Stimulated activated CD8-positive, alpha-beta memory T cell treated with anti-CD3 and anti-CD28 coated beads, Interleukin-4, amount 100 ng/mL, for 4 hours (primary cell): Measurements from ENCODE around the gene CSK.

Source experiments
- DNase-seq, 2 donors: peaks; one replicate each; pipeline ENCODE4 v3.0.0-alpha.2; 2020; ENCODE audit warnings: low read depth in 2 of 2, low spot score in 1 of 2

CSK gene

DNA sequence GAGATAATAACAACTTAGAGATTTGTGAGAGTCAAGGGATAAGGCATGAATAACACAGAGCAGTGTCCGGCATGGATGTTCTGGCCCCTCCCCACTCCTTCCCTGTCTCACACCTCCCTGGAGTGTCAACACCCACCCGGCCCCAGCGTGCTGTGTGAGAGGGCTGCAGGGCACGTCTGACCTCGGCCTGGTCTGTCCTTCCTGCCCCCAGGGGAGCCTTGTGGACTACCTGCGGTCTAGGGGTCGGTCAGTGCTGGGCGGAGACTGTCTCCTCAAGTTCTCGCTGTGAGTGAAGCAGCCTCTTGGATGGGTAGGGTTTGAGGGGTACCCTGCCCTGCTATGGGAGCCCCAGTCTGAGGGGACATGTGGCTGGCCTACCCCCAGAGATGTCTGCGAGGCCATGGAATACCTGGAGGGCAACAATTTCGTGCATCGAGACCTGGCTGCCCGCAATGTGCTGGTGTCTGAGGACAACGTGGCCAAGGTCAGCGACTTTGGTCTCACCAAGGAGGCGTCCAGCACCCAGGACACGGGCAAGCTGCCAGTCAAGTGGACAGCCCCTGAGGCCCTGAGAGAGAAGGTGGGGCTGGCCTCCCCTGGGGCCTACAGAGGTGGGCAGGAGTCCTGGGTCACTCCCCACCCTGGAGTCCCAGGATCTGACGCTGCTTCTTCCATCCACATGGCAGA is 19.6 kb downstream of the CSK start:
- no peak for DNase-seq

- no peak for DNase-seq
These were observed 20.4 kb downstream of the CSK start for GRCh38 chr15:74802290-74802689.

DNA sequence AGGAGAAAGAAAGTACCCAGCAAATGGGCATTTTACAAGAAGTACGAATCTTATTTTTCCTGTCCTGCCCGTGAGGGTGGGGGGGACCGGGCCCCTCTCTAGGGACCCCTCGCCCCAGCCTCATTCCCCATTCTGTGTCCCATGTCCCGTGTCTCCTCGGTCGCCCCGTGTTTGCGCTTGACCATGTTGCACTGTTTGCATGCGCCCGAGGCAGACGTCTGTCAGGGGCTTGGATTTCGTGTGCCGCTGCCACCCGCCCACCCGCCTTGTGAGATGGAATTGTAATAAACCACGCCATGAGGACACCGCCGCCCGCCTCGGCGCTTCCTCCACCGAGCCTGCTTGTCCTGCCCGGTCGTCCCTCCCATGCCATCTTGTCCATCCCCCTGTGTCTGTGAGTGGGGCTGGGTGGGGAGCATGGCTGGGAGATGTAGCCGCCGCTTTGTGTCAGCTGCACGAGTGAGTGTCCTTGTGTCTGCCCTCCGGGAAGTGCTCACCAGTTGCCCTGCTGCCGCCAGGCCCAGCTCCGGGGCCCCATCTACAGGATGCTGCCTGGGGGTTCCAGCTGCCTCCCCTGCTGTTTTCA is 21.1 kb downstream of the CSK start:
- no peak for DNase-seq

DNA sequence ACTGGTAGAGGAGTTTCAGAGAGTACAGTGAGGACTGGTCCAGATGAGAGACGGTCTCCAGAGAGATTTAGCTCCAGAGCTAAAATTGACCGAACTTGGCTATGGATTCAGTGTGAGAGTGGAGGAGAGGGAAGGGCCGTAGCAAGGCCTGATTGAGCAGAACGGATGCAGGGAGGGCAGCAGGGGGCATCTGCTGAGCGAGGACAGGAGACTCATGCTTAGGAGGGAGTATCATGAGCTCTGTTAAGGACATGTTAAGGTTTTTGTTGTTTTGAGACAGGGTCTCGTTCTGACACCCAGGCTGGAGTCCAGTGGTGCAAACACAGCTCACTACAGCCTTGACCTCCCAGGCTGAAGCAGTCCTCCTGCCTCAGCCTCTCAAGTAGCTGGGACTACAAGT is 23.1 kb downstream of the CSK start:
- no peak for DNase-seq

- DNase-seq = no peak
These were observed 25.4 kb downstream of the CSK start for GRCh38 chr15:74807282-74807681.

DNA sequence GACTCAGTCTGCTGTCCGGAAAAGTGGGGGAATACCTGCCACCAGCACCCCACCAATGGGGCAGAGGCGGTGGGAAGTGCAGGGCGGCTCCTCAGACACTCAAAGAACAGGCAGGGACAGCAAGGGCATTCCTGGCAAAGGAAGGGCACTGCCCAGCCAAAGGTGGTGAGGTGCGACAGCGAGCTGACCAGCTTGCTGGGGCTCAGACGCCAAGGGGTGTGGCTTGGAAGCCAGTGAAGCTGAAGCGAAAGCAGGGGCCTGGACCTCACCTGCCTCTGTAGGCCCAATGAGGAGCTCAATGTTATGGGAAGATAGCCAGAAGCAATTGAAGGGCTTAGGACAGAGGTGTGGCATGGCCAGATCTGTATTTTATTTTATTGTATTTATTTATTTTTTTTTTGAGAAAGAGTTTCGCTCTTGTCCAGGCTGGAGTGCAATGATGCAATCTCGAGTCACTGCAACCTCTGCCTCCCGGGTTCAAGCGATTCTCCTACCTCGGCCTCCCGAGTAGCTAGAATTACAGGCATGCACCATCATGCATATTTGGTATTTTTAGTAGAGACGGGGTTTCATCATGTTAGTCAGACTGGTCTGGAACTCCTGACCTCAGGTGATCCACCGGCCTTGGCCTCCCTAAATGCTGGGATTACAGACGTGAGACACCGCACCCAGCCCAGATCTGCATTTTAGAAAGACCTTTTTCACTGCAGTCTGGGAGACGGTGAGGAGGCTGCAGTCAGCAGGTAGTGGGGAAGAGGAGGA is 26.4 kb downstream of the CSK start:
- no peak for DNase-seq

DNA sequence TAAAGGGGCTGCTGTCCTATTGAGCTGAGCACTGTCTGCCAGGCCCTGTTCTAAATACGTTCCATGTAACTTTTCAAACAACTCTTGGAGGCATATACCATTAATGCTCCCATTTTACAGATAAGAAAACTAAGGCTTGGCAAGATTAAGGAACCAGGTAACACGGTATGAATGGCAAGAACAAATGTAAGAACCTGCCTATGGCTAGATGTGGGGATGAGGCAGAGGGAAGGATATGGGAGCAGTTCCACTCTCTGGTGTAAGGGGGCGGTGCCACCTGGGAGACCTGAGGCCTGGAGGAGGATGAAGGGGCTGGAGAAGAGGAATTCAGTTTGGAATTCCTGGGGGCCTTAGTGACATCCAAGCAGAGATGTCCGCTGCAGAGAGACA is 27.0 kb downstream of the CSK start:
- no peak for DNase-seq

- no peak for DNase-seq
These were observed 27.4 kb downstream of the CSK start for GRCh38 chr15:74809242-74809641.

GRCh38 chr15:74809956-74810355 is 28.1 kb downstream of the CSK start:
- DNase-seq = no peak

- no peak for DNase-seq
These were observed 30.7 kb downstream of the CSK start, which contains the start of gene LMAN1L for GRCh38 chr15:74812533-74812932. LMAN1L (plus strand) TSS chr15:74812835; CDS start chr15:74812855, 20 bp downstream.

DNA sequence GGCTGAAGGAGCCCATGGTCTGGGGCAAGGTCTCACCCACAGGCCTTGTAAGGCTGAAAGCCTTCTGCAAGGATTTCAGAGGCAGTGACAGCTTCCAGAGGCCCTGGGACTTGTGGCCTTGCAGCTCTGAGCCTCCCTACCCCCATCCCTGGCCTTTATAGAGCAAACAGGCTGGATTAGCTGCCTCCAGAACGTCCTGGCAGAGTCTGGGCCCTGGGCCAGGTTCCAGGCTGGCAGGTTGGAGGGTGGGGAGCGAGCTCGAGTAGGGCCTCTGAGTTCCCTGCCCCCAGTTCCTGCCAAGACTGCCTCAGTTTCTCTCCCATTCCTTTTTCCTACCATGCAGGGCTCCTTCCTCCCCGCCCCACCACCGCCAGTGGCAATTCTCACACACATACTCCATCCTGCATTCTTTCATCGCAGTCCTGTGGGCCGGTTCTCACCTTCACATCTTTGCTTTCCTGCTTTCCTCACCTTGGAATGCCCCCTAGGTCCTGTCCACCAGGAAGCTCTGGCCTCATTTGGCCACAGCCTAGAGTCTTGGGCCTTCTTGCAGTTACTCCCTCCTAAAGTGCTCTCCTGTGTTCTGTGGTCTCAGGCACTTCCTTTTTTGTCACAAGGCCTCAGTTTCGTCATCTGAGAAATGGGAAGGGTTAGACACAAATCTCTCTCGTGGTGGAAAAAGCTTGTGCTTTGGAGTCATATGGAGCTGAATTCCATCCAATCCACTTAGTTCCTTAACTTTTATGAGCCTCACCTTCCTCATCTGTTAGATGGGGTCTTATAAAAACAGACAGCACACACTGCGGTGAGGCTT is 33.4 kb downstream of the CSK start:
- no peak for DNase-seq

GRCh38 chr15:74815961-74816360 is 34.1 kb downstream of the CSK start:
- DNase-seq = no peak

DNA sequence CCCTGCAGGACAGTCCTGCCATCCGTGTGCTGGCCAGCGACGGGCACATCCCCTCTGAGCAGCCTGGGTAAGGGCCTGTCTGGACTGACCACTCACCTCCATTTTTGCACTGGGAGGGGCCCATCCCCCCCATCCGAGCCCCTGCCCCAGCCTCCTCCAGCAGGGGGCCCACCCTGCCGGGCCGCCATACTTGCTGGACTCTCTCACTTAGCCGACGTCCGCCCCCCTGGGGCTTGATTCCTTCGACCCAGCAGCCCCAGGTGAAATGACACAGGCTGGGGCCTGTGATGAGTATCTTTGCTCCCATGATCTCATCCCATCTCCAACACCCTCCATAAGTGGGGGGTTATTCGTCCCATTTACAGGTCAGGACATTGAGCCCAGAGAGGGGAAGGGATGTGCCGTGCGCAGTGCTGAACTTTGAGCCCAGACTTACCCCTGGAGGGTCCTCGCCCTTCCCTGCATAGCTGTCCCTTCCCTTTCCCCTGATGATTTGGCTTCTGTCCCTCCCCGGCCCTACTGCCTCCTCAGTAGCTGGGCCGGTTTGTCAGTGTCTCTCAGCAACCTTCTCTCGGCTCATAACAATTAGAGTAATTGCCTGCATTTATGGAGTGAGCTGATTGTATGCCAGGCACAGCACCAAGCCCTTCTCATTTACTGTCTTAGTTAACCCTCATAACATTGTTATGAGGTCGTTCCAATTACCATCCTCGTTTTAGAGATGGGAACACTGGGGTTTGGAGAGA is 34.9 kb downstream of the CSK start:
- DNase-seq = no peak

DNA sequence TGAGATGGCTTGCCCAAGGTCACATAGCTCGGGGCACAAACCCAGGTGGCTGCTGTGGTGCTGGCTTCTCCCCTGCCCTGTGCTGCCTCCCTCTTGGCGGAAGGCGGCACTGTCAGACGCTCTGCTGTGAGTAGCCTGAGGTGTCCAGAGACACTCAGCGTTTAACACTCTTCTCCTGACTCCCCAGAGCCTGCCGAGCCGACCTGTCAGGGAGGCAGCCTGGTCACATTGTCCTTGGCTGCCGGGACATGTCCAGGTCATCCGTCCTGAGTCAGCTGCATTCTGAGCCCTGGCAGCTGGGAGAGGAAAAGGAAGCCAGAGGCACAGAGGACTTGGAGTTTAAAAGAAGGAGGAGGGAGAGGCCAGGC is 35.5 kb downstream of the CSK start:
- no peak for DNase-seq

GRCh38 chr15:74820056-74820455 is 38.2 kb downstream of the CSK start:
- no peak for DNase-seq

GRCh38 chr15:74821091-74821789 is 39.4 kb downstream of the CSK start:
- no peak for DNase-seq

DNA sequence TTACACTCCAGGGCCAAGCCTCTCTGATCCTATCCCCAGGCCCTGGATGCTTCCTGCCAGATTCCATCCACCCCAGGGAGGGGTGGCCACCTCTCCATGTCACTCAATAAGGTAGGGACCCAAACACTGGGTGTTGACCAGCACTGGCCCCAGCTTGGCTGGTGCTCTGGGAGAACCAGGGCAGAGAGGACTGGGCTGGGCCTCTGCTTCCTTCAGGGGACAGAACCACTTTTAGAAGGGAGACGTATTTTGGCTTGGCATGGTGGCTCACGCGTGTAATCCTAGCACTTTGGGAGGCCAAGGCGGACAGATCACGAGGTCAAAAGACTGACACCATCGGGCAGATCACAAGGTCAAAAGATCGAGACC is 39.9 kb downstream of the CSK start:
- DNase-seq = no peak

DNA sequence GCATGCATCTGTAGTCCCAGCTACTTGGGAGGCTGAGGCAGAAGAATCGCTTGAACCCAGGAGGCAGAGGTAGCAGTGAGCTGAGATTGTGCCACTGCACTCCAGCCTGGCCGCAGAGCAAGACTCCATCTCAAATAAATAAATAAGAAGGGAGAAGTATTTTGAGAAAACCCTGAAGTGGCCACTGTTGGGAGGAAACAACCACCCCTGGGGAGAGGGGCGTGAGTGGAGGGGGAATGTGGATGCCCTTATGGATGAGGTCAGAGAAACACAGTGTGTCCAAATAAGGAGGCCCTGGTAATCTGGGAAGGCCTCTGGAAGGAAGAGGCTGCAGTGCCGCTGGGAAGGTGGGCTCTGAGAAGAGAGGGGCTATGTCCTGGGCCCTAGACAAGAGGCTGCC is 40.4 kb downstream of the CSK start:
- DNase-seq = no peak

- no peak for DNase-seq
These were observed 41.4 kb downstream of the CSK start for GRCh38 chr15:74823324-74823723.

DNA sequence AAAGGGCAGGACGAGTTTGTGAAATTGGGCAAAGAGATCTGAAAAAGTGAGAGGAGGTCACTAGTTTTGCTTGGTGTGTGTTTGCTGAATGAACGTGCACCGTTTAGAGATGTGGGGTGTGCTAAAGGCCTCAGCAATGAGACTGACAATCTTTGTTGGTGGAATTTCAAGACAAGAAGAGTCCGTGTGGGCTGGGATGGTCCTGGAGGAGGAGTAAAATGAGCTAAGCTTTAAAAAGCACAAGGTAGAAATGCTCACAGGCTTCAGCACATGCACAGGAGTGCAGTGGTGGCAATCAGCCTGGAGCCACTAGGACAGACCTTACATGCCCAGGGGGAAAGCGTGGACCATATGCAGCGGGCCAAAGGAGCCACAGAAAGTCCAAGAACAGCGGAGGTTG is 43.1 kb downstream of the CSK start:
- no peak for DNase-seq
